Measurements from ENCODE around the gene TSPO2. TPM values are rescaled to one million over a fixed set of nuclear protein-coding genes. Genes with fewer than 3 reads are reported as not detected.

The TSPO2 gene
- total and polyA plus RNA-seq, 2 of the 13 experiments (the other 11 are each of a cell fraction or from before 2014, with no cell fraction given), result 0.55 TPM; not detected in 1

GRCh38 chr6:40999569-40999968 lies 42.7 kb upstream of the TSPO2 start (continued):
- TF ChIP-seq, protein P1, sequence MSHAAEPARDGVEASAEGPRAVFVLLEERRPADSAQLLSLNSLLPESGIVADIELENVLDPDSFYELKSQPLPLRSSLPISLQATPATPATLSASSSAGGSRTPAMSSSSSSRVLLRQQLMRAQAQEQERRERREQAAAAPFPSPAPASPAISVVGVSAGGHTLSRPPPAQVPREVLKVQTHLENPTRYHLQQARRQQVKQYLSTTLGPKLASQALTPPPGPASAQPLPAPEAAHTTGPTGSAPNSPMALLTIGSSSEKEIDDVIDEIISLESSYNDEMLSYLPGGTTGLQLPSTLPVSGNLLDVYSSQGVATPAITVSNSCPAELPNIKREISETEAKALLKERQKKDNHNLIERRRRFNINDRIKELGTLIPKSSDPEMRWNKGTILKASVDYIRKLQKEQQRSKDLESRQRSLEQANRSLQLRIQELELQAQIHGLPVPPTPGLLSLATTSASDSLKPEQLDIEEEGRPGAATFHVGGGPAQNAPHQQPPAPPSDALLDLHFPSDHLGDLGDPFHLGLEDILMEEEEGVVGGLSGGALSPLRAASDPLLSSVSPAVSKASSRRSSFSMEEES (CRISPR knock-in tag; IDR thresholded peaks at IDR 0.05), result 0 out of 2 replicates have a peak, but pooled peaks have one; percentile 20
- TF ChIP-seq ZNF441 (CRISPR knock-in tag; IDR thresholded peaks at IDR 0.05; ENCODE audit: borderline replicate concordance) (no peak), U2AF2 (IDR thresholded peaks at IDR 0.05; ENCODE audit: low read depth, low read length) (no peak), NFYB (CRISPR knock-in tag; IDR thresholded peaks at IDR 0.05) (no peak), CHD4 (IDR thresholded peaks at IDR 0.05; ENCODE audit: borderline replicate concordance, low read length) (no peak), E2F5 (CRISPR knock-in tag; conservative IDR thresholded peaks at IDR 0.05) (no peak), ZNF224 (CRISPR knock-in tag; IDR thresholded peaks at IDR 0.05) (no peak), KIAA2018 (CRISPR knock-in tag; IDR thresholded peaks at IDR 0.05; ENCODE audit: borderline replicate concordance) (no peak), FOXO1 (CRISPR knock-in tag; IDR thresholded peaks at IDR 0.05) (no peak; the same call in 1 of the 2 replicates), SALL2 (CRISPR knock-in tag; IDR thresholded peaks at IDR 0.05) (no peak), ZNF652 (CRISPR knock-in tag; IDR thresholded peaks at IDR 0.05; ENCODE audit: borderline replicate concordance, low read depth) (no peak), MIXL1 (CRISPR knock-in tag; IDR thresholded peaks at IDR 0.05) (0 out of 2 replicates have a peak, but pooled peaks have one; percentile 41), FOXC1 (CRISPR knock-in tag; IDR thresholded peaks at IDR 0.05; ENCODE audit: borderline replicate concordance) (no peak), SSRP1 (CRISPR knock-in tag; IDR thresholded peaks at IDR 0.05) (no peak), AHR (CRISPR knock-in tag; IDR thresholded peaks at IDR 0.05) (no peak), ZNF607 (CRISPR knock-in tag; IDR thresholded peaks at IDR 0.05; ENCODE audit: borderline replicate concordance) (no peak), DPF2 (CRISPR knock-in tag; IDR thresholded peaks at IDR 0.05; ENCODE audit: borderline replicate concordance, low read depth) (no peak), ZSCAN20 (CRISPR knock-in tag; IDR thresholded peaks at IDR 0.05; ENCODE audit: borderline replicate concordance) (no peak), TAF1 (CRISPR knock-in tag; IDR thresholded peaks at IDR 0.05) (no peak), ZNF317 (CRISPR knock-in tag; IDR thresholded peaks at IDR 0.05) (no peak)
- TF ChIP-seq, protein P2, sequence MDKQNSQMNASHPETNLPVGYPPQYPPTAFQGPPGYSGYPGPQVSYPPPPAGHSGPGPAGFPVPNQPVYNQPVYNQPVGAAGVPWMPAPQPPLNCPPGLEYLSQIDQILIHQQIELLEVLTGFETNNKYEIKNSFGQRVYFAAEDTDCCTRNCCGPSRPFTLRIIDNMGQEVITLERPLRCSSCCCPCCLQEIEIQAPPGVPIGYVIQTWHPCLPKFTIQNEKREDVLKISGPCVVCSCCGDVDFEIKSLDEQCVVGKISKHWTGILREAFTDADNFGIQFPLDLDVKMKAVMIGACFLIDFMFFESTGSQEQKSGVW (CRISPR knock-in tag; IDR thresholded peaks at IDR 0.05; ENCODE audit: borderline replicate concordance), result no peak

All from HepG2 (cell line).